ENCODE results near the gene ZCRB1.

Gene ZCRB1

DNA sequence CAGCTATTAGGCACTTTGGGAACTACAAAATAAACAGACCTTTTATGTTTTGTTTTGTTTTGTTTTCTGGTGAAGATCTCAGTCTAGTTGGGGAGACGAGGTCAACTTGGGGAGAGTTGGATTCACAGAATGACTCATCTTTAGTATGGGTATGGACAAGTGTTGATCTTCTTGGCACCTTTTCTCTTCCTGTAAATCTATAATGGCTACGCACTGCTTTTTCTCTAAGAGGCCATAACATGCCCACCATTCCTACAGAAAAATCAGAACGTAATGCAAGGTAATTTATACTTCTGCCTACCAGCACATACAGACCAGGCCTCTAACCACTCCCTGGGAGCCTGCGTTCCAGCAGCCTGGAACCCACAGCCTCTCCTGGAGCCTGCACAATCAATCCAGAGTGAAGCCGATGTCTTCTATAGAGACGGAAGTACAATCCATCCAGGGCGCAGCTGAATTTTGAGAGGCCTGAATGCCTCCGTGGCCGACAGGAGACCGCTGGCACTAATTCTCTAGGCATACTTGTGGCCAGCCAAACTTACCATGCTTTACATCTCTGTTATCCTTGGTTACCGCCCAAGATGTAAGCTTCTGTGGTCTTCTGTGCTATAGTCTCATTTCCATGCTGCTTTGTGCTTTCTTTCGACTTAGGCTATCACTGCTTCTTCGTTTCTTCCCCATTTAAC, 790 bp upstream of the ZCRB1 start:
- peak; percentile 50 for DNase-seq

DNA sequence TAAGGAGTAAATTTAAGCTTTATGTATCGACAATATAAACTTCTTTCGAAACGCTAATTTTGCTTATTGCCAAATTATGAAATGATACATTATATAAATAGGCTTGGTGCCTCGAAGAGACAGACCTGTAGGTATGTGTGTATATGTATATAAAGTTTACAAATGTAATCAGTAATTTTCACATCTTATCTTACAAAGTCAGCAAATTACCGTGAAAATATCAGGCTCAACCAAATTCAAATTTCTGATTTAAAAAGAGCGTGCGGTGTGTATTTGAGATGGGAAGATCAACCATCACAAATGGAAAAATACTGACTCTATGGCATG, 605 bp downstream of the ZCRB1 start:
- DNase-seq = no peak

DNA sequence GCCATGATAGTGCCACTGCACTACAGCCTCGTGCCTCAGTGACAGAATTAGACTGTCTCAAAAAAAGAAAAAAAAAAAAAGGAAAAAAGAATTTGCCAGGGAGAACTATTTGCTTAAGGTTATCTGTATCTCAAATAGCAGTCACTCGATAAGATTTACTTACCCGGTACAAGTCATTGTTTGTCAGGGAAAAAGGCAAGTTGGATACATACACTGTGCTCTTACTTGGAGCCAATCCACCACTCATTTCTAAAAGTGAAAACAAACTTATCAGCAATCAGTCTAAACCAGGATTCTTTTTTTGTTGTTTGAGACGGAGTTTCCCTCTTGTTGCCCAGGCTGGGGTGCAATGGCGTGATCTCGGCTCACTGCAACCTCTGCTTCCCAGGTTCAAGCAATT, 2.0 kb downstream of the ZCRB1 start:
- DNase-seq = no peak

DNA sequence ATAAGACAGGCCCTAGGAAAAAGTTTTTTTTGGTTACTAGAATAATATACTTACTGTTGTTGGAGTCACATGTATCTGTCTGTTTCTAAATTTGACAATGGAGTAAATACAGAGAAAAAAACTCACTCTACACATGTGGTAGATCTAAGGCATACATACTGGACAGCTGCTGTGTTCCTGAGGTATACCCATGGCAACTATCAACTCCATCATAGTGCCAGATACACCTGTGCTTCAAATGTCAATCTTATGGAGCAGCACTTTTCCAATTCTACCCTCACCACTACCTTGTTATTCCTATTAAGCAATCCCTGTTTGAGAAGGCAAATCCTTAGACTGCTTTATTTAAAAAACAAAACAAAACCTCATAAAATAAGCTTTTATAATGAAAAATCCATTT, 3.3 kb downstream of the ZCRB1 start:
- no peak for DNase-seq

DNA sequence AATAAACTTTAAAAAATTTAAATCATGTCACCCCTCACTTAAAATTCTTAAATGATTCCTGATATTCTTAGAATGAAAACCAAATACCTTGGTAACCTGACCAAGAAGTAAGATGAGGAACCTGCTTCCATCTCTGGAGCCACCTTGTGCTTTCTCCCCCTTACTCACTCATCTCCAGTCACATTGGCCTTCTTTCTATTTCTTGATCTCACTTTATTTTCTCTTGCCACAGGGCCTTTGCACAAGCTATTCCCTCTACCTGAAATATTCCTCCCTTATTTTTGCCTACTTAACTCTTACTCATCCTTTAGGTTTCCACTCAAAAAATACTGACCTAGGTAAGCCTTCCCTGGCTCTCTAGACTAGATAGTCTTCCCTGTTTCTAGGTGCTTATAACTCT, 5.1 kb downstream of the ZCRB1 start:
- DNase-seq = no peak

DNA sequence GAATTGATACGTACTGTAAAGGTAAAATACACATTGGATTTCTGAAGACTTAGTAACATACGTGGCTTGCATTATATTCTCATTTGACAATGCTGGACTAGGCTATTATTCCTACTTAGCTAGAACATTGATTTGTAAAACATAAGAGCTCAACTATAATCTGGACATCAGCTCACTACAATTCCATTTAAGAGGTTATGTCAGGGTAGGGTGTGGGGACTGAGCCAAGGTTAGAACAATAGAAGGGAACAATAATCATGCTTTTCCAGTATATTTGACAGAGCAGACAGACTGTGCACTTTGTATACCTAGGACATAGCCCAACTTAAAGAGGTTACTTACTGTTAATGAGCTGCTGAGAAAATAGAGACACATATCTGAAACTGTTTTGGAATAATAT, 10.8 kb downstream of the ZCRB1 start:
- no peak for DNase-seq

DNA sequence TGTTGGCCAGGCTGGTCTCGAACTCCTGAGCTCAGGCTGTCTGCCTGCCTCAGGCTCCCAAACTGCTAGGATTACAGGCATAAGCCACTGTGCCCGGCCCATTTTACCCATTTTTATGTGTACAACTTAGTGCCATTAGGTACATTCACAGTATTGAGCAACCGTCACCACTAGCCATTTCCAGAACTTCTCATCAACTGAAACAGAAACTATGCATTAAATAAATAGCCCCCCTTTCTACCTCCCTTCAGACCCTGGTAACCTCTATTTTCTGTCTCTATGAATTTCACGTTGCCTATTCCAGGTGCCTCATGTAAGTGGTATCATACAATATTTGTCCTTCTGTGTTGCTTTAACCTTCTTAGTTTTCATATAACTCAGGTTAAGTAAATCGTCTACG, 15.9 kb downstream of the ZCRB1 start:
- DNase-seq = no peak

DNA sequence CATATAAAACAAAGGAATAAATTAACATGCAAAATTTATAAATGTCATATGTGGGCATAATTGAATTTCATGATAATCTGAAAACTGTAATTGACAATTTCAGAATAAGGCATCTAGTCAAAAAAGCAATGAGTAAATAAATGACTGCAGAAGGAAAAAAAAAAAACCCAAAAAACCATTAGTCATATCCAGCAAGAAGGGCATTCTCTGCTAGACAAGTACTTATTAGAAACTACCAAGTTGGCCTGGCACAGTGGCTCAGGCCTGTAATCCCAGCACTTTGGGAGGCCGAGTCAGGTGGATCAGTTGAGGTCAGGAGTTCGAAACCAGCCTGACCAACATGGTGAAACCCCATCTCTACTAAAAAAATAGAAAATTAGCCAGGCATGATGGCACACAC, 17.5 kb downstream of the ZCRB1 start:
- DNase-seq = no peak

DNA sequence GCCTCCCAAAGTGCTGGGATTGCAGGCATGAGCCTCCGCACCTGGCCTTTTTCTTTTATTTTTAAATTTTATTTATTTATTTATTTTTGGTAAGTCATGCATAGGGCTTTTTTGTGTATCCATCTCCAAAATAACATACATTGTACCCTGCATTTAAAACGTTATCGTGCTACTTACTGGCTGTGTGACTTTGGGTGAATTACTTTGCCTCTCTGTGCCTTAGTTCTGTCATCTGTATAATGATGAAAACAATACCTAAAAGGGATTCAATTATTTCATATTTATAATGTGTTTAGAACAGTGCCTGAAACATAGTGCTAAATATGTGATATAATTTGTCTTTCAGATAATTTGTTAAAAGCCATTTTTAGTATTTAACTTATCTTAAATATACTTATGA, 19.6 kb downstream of the ZCRB1 start:
- DNase-seq = no peak

DNA sequence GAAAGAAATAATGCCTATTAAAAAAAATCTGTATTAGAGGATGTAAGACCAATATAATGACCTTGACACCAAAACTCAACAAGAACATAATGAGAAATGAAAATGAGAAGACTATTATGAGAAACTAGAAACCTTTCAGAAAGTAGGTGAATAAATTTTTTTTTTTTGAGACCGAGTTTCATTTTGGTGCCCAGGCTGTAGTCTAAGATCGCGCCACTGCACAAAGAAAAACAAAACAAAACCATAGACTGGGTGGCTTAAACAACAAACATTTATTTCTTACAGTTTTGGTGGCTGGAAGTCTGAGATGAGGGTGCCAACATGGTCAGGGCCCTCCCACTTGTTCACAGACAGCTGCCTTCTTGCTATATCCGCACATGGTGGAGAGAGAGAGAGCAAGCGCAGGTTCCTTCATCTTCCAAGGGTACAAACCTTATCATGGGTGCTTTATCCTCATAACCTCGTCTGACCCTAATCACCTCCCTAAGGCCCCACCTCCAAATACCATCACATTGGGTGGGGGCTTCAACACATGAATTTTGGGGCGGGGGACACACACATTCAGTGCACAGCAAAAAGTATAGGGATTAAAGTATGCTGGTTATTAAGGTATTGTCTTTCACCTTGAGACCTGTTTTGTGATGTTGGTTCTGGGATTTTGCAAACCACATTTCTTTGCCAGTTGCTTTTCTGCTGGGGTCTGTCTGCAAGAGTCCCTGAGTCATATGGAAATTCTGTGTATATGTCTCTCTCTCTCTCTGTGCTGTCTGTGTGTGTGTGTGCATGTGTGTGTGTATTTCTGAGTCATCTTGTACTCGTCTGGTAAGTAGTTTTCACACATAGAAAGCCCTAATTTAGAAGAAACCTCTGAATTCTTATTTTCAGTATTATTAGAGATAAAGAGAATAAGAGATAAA, 26.2 kb downstream of the ZCRB1 start:
- no peak for DNase-seq

DNA sequence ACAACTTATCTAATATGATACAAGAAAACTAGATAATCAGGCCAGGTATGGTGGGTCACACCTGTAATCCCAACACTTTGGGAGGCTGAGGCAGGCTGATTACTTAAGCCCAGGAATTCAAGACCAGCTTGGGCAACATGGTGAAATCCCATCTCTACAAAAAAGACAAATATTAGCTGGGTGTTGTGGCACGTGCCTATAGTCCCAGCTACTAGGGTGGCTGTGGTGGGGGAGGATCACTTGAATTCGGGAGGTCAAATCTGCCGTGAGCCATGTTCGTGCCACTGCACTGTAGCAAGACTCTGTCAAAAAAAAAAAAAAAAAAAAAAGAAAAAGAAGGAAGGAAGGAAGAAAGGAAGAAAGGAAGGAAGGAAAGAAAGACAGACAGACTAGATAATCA, 27.0 kb downstream of the ZCRB1 start:
- DNase-seq = no peak

DNA sequence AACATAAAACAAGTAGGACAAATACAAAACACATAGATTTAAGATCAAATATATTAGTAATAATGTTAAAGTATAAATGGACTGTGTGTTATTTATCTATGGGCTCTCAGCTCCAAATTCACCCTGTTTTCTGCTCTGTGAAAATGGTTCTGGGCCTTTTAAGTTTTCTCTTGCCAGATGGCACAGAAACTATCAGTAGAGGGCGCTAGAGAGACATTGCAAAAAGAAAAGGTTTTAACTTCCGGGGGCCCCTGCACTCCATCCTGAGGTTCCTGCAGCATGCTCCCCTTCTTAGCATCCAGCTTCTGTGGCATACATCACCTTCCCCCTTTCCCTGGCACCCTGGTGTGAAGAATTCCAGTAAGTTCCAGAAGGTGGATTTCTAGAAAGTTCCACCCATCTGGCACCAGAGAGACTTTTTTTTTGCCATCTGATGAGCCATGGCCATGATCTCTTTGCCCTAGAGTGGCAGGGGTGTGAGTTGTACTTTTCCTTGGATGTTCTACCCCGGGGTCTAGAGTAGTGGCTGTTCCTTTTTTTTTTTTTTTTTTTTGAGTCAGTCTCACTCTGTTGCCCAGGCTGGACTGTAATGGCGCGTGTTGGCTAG, 29.3 kb downstream of the ZCRB1 start:
- peak; percentile 82 for DNase-seq

DNA sequence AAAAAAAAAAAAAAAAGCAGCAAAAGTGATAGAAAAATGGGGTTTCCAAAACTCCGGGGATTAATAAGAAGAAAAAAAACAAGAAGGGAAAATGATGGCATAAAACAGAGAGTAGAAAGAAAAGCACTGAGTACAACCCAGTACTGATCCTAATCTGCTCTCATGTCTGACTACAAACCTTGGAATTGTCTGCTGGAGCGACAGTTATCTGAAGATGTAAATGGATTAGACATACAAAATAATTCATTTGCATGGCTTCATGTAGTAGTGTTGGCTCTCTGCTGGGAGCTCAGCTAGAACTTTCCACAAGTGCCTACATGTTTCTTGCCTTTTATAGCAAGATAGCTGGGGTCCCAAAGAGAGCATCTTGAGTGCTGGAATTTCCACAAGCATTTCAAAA, 34.2 kb downstream of the ZCRB1 start:
- no peak for DNase-seq

DNA sequence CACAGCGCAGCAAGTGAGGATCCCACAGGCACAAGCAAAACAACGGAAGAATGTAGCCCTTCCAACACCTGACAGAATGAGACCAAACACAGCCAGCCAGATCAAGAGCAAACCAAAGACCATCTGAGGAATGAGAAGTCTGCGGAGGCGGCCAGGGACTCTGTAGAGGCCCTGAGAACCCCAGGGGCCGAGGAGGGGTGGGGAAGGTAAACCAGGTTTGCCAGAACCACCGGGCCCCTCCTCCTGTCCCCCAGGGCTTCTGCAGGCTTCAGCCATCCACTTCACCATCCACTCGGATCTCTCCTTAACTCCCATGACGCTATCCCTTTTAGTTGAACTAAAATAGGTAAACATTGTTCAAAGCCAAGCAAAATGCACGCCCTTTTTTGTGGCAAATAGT, 37.4 kb downstream of the ZCRB1 start:
- no peak for DNase-seq

DNA sequence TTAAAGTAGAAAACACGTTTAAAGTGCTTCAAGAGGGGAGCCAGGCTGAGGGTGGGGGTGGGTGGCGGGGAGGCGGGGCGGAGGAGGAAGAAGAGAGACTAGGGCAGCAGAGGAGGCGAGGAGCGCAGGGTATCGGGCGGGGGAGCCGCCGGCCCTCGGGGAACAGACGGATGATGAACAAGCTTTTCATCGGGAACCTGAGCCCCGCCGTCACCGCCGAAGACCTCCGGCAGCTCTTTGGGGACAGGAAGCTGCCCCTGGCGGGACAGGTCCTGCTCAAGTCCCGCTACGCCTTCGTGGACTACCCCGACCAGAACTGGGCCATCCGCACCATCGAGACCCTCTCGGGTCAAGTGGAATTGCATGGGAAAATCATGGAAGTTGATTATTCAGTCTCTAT, 39.2 kb downstream of the ZCRB1 start:
- DNase-seq = no peak

DNA sequence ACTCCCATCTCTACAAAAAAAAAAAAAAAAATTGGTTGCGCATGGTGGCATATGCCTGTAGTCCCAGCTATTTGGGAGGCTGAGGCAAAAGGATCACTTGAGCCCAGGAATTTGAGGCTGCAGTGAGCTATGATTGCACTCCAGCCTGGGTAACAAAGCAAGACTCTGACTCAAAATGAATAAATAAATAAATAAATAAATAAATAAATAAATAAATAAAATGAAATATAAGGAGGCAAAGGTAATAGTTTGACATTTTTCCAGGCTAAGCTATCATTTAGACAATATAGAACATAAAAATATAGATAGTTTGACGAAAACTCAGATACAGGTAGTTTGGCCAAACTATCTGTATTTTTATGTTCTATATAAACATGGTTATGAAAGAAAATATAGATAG, 40.5 kb downstream of the ZCRB1 start:
- no peak for DNase-seq

DNA sequence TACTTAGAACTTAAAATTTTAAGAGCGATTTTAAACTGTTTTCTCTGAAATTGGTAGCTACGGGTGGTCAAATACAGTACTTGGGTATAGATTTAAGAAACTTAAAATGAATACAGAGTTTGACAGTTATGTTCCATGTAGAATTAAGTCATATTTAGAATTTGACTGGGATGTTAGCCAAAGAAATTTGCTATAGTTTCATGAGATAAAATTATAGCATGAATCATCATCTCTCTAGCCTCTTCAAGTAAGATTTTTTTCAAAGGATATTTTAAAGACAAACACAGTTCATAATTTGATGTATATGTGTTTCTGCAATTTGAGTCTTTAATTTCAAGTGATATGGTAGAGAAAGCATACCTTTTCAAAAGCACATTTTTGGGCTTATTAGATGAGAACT, 41.0 kb downstream of the ZCRB1 start:
- DNase-seq = peak; percentile 30

DNA sequence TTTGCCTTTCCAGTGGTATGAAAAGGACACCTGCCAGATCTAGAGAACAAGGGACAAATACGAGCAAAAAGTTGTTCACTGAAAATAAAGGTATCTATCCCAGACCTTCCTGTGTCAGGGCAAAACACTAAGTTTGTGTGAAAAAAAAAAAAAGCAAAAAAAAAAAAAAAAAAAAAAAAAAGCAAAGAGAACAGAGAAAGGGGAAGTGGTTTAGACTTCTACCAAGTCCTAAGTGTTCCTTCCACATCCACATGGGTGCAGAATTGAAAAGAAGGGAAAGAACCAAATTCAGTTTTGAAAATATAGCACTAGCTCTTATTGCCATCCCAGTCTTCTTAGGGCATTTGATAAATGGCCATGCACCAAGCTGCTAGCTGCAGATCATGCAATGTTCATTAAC, 41.7 kb downstream of the ZCRB1 start:
- peak; percentile 57 for DNase-seq

DNA sequence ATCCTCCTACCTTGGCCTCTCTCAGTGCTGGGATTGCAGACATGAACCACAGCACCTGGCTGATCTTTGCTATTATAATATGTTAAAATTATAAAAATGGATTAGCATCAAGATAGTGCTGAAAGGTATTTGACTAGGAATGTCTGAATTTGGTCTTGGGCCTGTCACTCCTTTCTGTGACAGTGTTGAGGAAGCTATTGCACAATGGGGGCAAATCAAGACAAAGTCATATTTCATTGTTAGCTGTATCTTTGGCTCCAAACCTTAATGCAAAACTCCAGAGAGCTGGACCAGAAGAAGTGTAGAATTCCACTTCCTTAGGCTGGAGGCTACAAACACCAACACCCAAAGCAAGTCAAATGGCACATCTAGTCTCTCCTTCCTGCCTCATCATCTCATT, 42.2 kb downstream of the ZCRB1 start:
- peak; percentile 21 for DNase-seq

DNA sequence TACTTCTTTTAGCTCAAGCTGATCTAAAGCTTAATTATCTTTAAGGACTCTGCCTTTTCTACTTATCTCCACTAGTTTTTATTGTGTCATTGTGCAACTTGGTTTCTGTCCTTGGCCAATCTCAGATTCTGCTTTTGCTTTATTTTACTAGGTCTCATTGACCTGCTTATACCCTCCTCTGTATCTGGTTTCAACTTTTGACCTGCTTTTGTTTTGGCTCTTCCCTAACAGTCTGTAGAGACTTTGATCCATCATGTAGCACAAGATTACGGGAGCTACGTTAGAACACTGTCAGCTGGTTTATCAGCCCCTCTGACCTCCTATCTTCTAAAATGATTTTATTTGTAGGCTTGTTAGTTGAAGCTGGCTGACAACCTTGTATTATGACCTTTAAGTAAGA, 43.6 kb downstream of the ZCRB1 start:
- no peak for DNase-seq

DNA sequence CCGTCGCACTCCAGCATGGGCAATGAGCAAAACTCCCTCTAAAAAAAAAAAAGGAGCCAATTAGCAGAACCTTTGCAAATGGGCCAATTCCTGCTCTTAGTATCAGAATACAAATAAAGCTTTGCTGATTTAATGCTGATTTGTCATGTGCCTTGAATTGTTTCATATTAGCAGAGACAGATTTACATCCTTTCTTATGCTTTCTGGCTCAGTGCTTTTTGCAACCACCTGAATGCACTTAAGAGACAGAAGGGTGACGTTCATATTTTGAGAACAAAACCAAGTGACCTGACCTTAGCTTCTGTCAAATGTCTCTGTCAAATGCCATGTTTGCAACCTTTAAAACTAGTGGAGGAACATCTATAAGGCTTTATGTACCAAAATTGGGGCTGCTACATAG, 44.0 kb downstream of the ZCRB1 start:
- DNase-seq = no peak

DNA sequence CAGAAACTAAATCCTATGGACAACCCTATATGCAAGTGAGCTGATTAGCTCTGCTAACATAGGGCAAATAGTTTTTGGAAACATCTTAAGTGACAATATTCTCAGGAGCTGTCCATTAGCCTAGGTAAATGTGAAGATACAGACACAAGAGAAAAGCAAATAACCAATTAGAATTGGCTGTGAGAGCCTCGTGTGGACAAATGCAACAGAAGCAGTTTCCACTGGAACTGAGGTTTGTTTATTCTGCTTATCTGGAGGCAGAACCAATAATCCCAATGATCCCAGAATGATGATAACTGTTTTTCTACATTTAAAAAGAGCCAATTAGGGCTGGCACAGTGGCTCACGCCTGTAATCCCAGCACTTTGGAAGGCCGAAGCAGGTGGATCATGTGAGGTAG, 44.6 kb downstream of the ZCRB1 start:
- no peak for DNase-seq

DNA sequence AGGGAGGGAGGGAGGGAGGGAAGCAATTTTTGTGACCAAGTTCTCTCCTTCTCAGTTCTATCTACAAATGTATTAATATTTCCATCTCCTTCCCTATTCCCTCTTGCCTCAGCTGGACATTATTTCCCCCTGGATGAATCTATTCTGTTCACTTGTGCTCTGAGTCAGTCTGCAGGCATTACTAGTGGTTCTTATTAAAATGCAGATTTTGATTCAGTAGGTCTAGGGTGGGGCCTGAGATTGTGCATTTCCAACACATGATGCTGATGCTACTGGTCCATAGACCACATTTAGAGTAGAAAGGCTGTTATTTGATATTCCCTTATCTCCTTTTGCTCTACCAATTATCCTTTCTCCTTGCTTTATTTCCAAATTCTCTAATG, 47.8 kb downstream of the ZCRB1 start:
- no peak for DNase-seq

DNA sequence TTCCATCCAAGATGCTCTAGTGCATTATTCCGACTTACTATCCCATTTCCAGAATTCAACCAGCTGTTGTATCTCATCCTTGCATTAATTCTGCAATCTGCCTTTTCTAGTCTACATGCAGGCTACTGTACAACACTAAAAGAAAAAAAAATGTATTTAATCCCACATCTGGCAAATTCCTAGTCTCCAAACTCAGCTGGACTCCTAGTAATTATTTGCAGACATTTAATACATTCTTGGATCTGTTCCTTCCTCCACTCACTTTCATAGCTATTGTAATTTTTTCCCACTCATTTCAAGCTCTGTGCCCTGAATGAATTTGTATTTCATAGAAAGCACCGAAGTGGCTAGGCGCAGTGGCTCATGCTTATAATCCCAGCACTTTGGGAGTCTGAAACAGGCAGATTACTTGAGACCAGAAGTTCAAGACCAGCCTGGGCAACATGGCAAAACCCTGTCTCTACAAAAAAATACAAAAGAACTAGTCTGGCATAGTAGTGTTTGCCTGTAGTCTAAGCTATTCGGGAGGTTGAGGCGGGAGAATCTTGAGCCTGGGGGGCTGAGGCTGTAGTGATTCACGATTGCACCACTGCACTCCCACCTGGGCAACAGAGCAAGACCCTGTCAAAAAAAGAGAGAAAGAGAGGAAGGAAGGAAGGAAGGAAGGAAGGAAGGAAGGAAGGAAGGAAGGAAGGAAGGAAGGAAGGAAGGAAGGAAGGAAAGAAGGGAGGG, 48.3 kb downstream of the ZCRB1 start:
- DNase-seq = no peak
